Measurements from ENCODE around the gene GNAT1. TPM values are rescaled to one million over a fixed set of nuclear protein-coding genes. Genes with fewer than 3 reads are reported as not detected.

Gene GNAT1
- total RNA-seq, 1 experiment from 2014 or later, result not detected

DNA sequence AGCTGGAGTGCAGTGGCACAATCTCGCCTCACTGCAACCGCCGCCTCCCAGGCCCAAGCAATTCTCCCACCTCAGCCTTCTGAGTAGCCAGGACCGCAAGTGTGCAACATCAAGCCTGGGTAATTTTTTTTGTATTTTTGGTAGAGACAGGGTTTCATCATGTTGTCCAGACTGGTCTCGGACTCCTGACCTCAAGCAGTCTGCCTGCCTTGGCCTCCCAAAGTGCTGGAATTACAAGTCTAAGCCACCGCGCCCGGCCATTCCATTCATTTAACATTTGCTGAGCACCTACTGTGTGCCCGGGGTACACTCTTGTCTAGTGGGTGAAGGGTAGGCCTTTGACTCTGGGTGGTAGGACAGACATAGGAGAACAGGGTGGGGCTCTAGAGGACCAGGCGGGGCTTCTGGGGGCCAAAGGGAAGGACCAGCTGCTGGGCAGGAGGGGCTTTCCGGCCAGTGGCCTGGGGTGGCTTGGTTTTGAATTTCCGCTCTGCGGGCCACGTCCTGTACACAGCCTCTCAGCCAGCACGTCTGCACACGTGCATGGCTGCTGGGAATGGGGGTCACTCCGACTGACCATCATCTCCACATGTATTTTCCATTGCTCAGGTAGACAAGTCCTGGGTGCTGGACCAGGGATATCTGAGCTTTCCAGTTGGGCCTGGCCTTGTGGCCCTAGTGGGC is 16.1 kb downstream of the GNAT1 start:
- peaks cover 7% of the 10 kb centered on the region; the same call in 1 of the 2 replicates for H3K27me3 ChIP-seq (ENCODE audit: insufficient read depth, low read length)
- H3K23ac ChIP-seq (ENCODE audit: insufficient read length, low read depth, low read length), result no peak overlapping the region
- no peak overlapping the region for H3K4me2 ChIP-seq (ENCODE audit: insufficient read depth, insufficient read length, low read length)
- Mint-ChIP-seq H3K27me3 (ENCODE audit: low read depth) (peaks cover 58% of the 10 kb centered on the region), H3K9me3 (no peaks in the 10 kb centered on the region; a peak in 1 of 5 replicates), H3K27ac (no peak overlapping the region), H3K4me1 (peaks cover 43% of the 10 kb centered on the region in 2 experiments), H3K4me3 (no peak overlapping the region), H3K36me3 (ENCODE audit: insufficient read depth in 1 of 3, low read depth in 3 of 3) (no peaks in the 10 kb centered on the region)
- H4K91ac ChIP-seq (ENCODE audit: insufficient read length, low read depth, low read length), result no peak overlapping the region
- no peak overlapping the region for H2BK15ac ChIP-seq (ENCODE audit: low read depth, low read length)
- no peak overlapping the region for H2AFZ ChIP-seq (ENCODE audit: low read length)
- H4K5ac ChIP-seq (ENCODE audit: insufficient read length, low read depth, low read length), result no peak overlapping the region
- H4K20me1 ChIP-seq (ENCODE audit: control insufficient read depth, insufficient read depth, insufficient read length), result peaks cover 3% of the 10 kb centered on the region
- no peak overlapping the region for H2AK5ac ChIP-seq (ENCODE audit: insufficient read length, low read length)
- no peak overlapping the region for H3K56ac ChIP-seq (ENCODE audit: insufficient read length, low read depth, low read length)
- no peaks in the 10 kb centered on the region for H3K4me1 ChIP-seq (ENCODE audit: insufficient read depth, low read length)
- no peak for DNase-seq
- TF ChIP-seq, protein P1, sequence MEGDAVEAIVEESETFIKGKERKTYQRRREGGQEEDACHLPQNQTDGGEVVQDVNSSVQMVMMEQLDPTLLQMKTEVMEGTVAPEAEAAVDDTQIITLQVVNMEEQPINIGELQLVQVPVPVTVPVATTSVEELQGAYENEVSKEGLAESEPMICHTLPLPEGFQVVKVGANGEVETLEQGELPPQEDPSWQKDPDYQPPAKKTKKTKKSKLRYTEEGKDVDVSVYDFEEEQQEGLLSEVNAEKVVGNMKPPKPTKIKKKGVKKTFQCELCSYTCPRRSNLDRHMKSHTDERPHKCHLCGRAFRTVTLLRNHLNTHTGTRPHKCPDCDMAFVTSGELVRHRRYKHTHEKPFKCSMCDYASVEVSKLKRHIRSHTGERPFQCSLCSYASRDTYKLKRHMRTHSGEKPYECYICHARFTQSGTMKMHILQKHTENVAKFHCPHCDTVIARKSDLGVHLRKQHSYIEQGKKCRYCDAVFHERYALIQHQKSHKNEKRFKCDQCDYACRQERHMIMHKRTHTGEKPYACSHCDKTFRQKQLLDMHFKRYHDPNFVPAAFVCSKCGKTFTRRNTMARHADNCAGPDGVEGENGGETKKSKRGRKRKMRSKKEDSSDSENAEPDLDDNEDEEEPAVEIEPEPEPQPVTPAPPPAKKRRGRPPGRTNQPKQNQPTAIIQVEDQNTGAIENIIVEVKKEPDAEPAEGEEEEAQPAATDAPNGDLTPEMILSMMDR (conservative IDR thresholded peaks at IDR 0.05), result no peak
- no peak overlapping the region for H3T11ph ChIP-seq (ENCODE audit: low read length)
- H3K9ac ChIP-seq (ENCODE audit: extremely low read depth, insufficient read length, low read length), result no peak overlapping the region
- H3K4ac ChIP-seq (ENCODE audit: low read depth, low read length), result no peak overlapping the region
- H4K8ac ChIP-seq (replicated peaks; ENCODE audit: insufficient read length, low read depth, low read length), result no peak overlapping the region
- H2BK20ac ChIP-seq (ENCODE audit: low read depth, low read length, poor library complexity, severe bottlenecking), result no peak overlapping the region
- H3K23me2 ChIP-seq (ENCODE audit: insufficient read length, low read depth, low read length, poor library complexity, severe bottlenecking), result peaks cover 7% of the 10 kb centered on the region
- H3K14ac ChIP-seq (ENCODE audit: insufficient read depth, low read length), result no peak overlapping the region
- no CpG with 5 or more reads among the region's 17 CpGs for WGBS (ENCODE audit: extremely low coverage, insufficient read length, low lambda C conversion rate)
- no peak overlapping the region for H2BK120ac ChIP-seq (ENCODE audit: low read depth, low read length, poor library complexity, severe bottlenecking)
- no peaks in the 10 kb centered on the region for H3K79me2 ChIP-seq (ENCODE audit: insufficient read depth, low read length)
- no peaks in the 10 kb centered on the region for H3K9me3 ChIP-seq (ENCODE audit: control insufficient read depth, low read depth, low read length)
- H3K27ac ChIP-seq (ENCODE audit: insufficient read length, low read depth, low read length), result no peak overlapping the region
- H2BK12ac ChIP-seq (ENCODE audit: insufficient read length, low read depth, low read length), result no peak overlapping the region
- no peaks in the 10 kb centered on the region for H3K79me1 ChIP-seq (ENCODE audit: insufficient read depth, low read depth, low read length, poor library complexity, severe bottlenecking)
- no peak overlapping the region for H3K18ac ChIP-seq (ENCODE audit: insufficient read length, low read depth, low read length)
- H2BK5ac ChIP-seq (ENCODE audit: insufficient read length, low read length), result no peak overlapping the region
